ENCODE measurements around the gene LCE1F. TPM values are rescaled to one million over a fixed set of nuclear protein-coding genes. Genes with fewer than 3 reads are reported as not detected.

The LCE1F gene
- not detected in 2 replicates for total RNA-seq (2016; rRNA removed; fragmentation: Illumina TruSeq; extraction: Trizol)
- total RNA-seq (2016; cell fraction: cytosol; rRNA removed; fragmentation: Illumina TruSeq; extraction: Trizol; ENCODE audit: low read depth) = not detected in 2 replicates
- not detected in 2 replicates for total RNA-seq (2016; cell fraction: insoluble cytoplasmic fraction; rRNA removed; fragmentation: Illumina TruSeq; extraction: Trizol)
- total RNA-seq (2016; cell fraction: membrane; rRNA removed; fragmentation: Illumina TruSeq; extraction: Trizol) = not detected in 2 replicates
- total RNA-seq (2016; cell fraction: nucleus; rRNA removed; fragmentation: Illumina TruSeq; extraction: Trizol) = not detected in 2 replicates
- not detected in 2 replicates for polyA plus RNA-seq (2011; rRNA removed)
- polyA plus RNA-seq (2011; cell fraction: cytosol; rRNA removed) = not detected in 2 replicates
- not detected in 2 replicates for polyA plus RNA-seq (2011; cell fraction: nucleus; rRNA removed)
- polyA plus RNA-seq (2012) = not detected in 2 replicates
- polyA plus RNA-seq (2016; cell fraction: cytosol; fragmentation: Illumina TruSeq; extraction: Trizol; ENCODE audit: low read depth) = not detected in 2 replicates
- polyA plus RNA-seq (2016; cell fraction: insoluble cytoplasmic fraction; fragmentation: Illumina TruSeq; extraction: Trizol; ENCODE audit: low read depth) = not detected in 2 replicates
- not detected in 2 replicates for polyA plus RNA-seq (2016; cell fraction: membrane; fragmentation: Illumina TruSeq; extraction: Trizol; ENCODE audit: low read depth)
- polyA plus RNA-seq (2016; cell fraction: nucleus; fragmentation: Illumina TruSeq; extraction: Trizol; ENCODE audit: insufficient read depth, low read depth) = not detected in 2 replicates
- polyA minus RNA-seq (2011; rRNA and poly(A)+ RNA removed; ENCODE audit: low replicate concordance) = not detected in 2 replicates
- polyA minus RNA-seq (2011; cell fraction: cytosol; rRNA and poly(A)+ RNA removed) = not detected in 2 replicates
- polyA minus RNA-seq (2011; cell fraction: nucleus; rRNA and poly(A)+ RNA removed) = not detected in 2 replicates
- Bru-seq, nascent RNA = not detected
- BruChase-seq, experiment 1, labeled RNA remaining after a 6-hour chase = percentile 39 among the genes with signal in this experiment
- BruChase-seq, experiment 2, labeled RNA remaining after a 2-hour chase = not detected
- long read RNA-seq, experiment 1 = 0 reads
- long read RNA-seq, experiment 2 = 0 reads

- no peak within 1 kb of the TSS for H3K4me2 ChIP-seq (ENCODE audit: low read depth, low read length)
- H3K4me3 ChIP-seq (replicated peaks in 1 of 3; ENCODE audit: insufficient read depth in 1 of 3, low read depth in 2 of 3, low read length in 3 of 3) = no peak within 1 kb of the TSS
- H3K9ac ChIP-seq (ENCODE audit: insufficient read depth, low read depth, low read length) = no peak within 1 kb of the TSS
- no peaks in the 10 kb centered on the region for H3K36me3 ChIP-seq (replicated peaks in 1 of 2; ENCODE audit: control insufficient read depth in 1 of 2, insufficient read depth in 2 of 2, low read length in 2 of 2)
- in situ Hi-C loops (cut with HindIII; ENCODE audit: extremely low pct_ligation_motif_present, low pct_unique_long_range_greater_than_20kb) = no loop called here
- no peaks in the 10 kb centered on the region for H4K20me1 ChIP-seq (ENCODE audit: insufficient read depth, low read length)
- no peaks in the 10 kb centered on the region for H3K27me3 ChIP-seq (ENCODE audit: control insufficient read depth in 1 of 2, insufficient read depth in 2 of 2, low read length in 2 of 2)
- ATAC-seq (peak; percentile 74; the same call in 2 of the 3 replicates), FAIRE-seq (no peak), DNase-seq (ENCODE audit: low spot score) (peak; percentile 8)
- no TSS peak for BruUV-seq (replicated peaks)
- POLR2A ChIA-PET = no interaction called here
- WGBS (ENCODE audit: low lambda C conversion rate) = 2% methylated on average over 6 of the region's 6 CpGs
- no peak within 1 kb of the TSS for H2AFZ ChIP-seq (ENCODE audit: low read length)
- TF ChIP-seq PHF8 (CRISPR knock-in tag; IDR thresholded peaks at IDR 0.05) (no peak), ZNF44 (CRISPR knock-in tag; IDR thresholded peaks at IDR 0.05) (no peak), RNF219 (CRISPR knock-in tag; IDR thresholded peaks at IDR 0.05) (no peak), DMAP1 (CRISPR knock-in tag; IDR thresholded peaks at IDR 0.05) (no peak), ZNF616 (CRISPR knock-in tag; IDR thresholded peaks at IDR 0.05; ENCODE audit: low read depth) (no peak), ZNF770 (CRISPR knock-in tag; IDR thresholded peaks at IDR 0.05) (no peak), RBFOX2 (IDR thresholded peaks at IDR 0.05; ENCODE audit: low read depth, low read length) (no peak), TBP (CRISPR knock-in tag; IDR thresholded peaks at IDR 0.05) (no peak), ZNF557 (CRISPR knock-in tag; IDR thresholded peaks at IDR 0.05) (no peak), ZBTB8A (CRISPR knock-in tag; IDR thresholded peaks at IDR 0.05; ENCODE audit: borderline replicate concordance, low read depth) (no peak), SP4 (CRISPR knock-in tag; IDR thresholded peaks at IDR 0.05) (no peak), TCF7 (IDR thresholded peaks at IDR 0.05; ENCODE audit: low read depth) (no peak), MYNN (CRISPR knock-in tag; IDR thresholded peaks at IDR 0.05; ENCODE audit: low read depth) (no peak), STAT5B (CRISPR knock-in tag; IDR thresholded peaks at IDR 0.05) (no peak)
- H3K27ac ChIP-seq (ENCODE audit: extremely low read length, insufficient read depth, low read length) = no peak within 1 kb of the TSS
- CTCF ChIA-PET (ENCODE audit: low intra/inter-chr PET ratio, low total read pairs) = no interaction called here
- no peaks in the 10 kb centered on the region for H3K9me3 ChIP-seq (ENCODE audit: low read length)
- H3K79me2 ChIP-seq (ENCODE audit: insufficient read depth, low read length) = no peaks in the 10 kb centered on the region
- H3K4me1 ChIP-seq (ENCODE audit: insufficient read depth, low read length) = no peaks in the 10 kb centered on the region
- intact Hi-C loops (cut with micrococcal nuclease; ENCODE audit: unreplicated experiment) = no loop called here
Observed at GRCh38 chr1:152774875-152775274, at the start of gene LCE1F. Gene LCE1F, plus strand, starts transcription at chr1:152775140. Its CDS starts 1,232 bp downstream, at chr1:152776372.

Data from HepG2 (cell line).